IPS-20b (cell line): ENCODE data around the gene PDILT.

Source experiments
- H3K27ac ChIP-seq: one replicate; pipeline ENCODE4 v1.5.1; 2013; ENCODE audit warnings: low read length
- H3K27me3 ChIP-seq: 2 replicates; pipeline ENCODE4 v1.6.1; 2013; ENCODE audit warnings: mild to moderate bottlenecking, low read length, inconsistent platforms; ENCODE audit not compliant: insufficient read depth
- H3K36me3 ChIP-seq: 2 replicates; pipeline ENCODE4 v1.6.1; 2013; ENCODE audit warnings: low read depth, mild to moderate bottlenecking, inconsistent platforms, low read length, moderate library complexity; ENCODE audit not compliant: insufficient read depth
- H3K4me1 ChIP-seq: 2 replicates; pipeline ENCODE4 v1.6.1; 2013; ENCODE audit warnings: mild to moderate bottlenecking, control low read depth, inconsistent platforms, low read length, moderate library complexity; ENCODE audit not compliant: insufficient read depth
- H3K4me3 ChIP-seq: 2 replicates; pipeline ENCODE4 v1.5.1; 2013; ENCODE audit warnings: mild to moderate bottlenecking, low read length, inconsistent platforms
- H3K9ac ChIP-seq: 2 replicates; pipeline ENCODE4 v1.6.1; 2013; ENCODE audit warnings: low read depth, mild to moderate bottlenecking, inconsistent platforms, low read length, moderate library complexity
- H3K9me3 ChIP-seq: 2 replicates; pipeline ENCODE4 v1.6.1; 2013; ENCODE audit warnings: mild to moderate bottlenecking, low read depth, low read length, inconsistent platforms; ENCODE audit not compliant: insufficient read depth

PDILT gene

GRCh38 chr16:20352615-20353014, 51.9 kb downstream of the PDILT start, which contains the start of gene UMOD:
UMOD (minus strand) TSS chr16:20352715; CDS start chr16:20350737, 1,978 bp downstream.
- Histone ChIP-seq H3K4me1 (peaks cover 7% of the 10 kb centered on the region; the same call in 1 of the 2 replicates), H3K36me3 (no peaks in the 10 kb centered on the region), H3K27me3 (no peaks in the 10 kb centered on the region), H3K9me3 (no peaks in the 10 kb centered on the region), H3K4me3 (no peak within 1 kb of the TSS), H3K9ac (no peak within 1 kb of the TSS), H3K27ac (no peak within 1 kb of the TSS)

GRCh38 chr16:20349615-20350014, 54.9 kb downstream of the PDILT start:
- H3K27me3 ChIP-seq: no peaks in the 10 kb centered on the region
- H3K9ac ChIP-seq: no peak overlapping the region

GRCh38 chr16:20348365-20349185, 56.0 kb downstream of the PDILT start:
- Histone ChIP-seq H3K9me3 (no peaks in the 10 kb centered on the region), H3K4me3 (no peak overlapping the region), H3K27me3 (no peaks in the 10 kb centered on the region), H3K27ac (no peak overlapping the region), H3K36me3 (no peaks in the 10 kb centered on the region), H3K4me1 (peaks cover 7% of the 10 kb centered on the region; the same call in 1 of the 2 replicates), H3K9ac (no peak overlapping the region)

More at GRCh38 chr16:20349615-20350014, 54.9 kb downstream of the PDILT start:
- Histone ChIP-seq H3K9me3 (no peaks in the 10 kb centered on the region), H3K27ac (no peak overlapping the region), H3K36me3 (no peaks in the 10 kb centered on the region), H3K4me1 (peaks cover 7% of the 10 kb centered on the region; the same call in 1 of the 2 replicates), H3K4me3 (no peak overlapping the region)

GRCh38 chr16:20347666-20348364, 56.7 kb downstream of the PDILT start:
- Histone ChIP-seq H3K9ac (no peak overlapping the region), H3K4me1 (peaks cover 2% of the 10 kb centered on the region; the same call in 1 of the 2 replicates), H3K27me3 (no peaks in the 10 kb centered on the region), H3K36me3 (no peaks in the 10 kb centered on the region), H3K4me3 (no peak overlapping the region), H3K9me3 (no peaks in the 10 kb centered on the region), H3K27ac (no peak overlapping the region)

- H3K4me1 ChIP-seq: peaks cover under 1% of the 10 kb centered on the region; the same call in 1 of the 2 replicates
- no peak overlapping the region for H3K9ac ChIP-seq
- H3K27ac ChIP-seq: no peak overlapping the region
- no peaks in the 10 kb centered on the region for H3K27me3 ChIP-seq
- H3K4me3 ChIP-seq: no peak overlapping the region
- H3K36me3 ChIP-seq: no peaks in the 10 kb centered on the region
- H3K9me3 ChIP-seq: no peaks in the 10 kb centered on the region
Observed at GRCh38 chr16:20344611-20345010, 59.9 kb downstream of the PDILT start.

GRCh38 chr16:20339744-20340143, 64.8 kb downstream of the PDILT start:
- Histone ChIP-seq H3K4me3 (no peak overlapping the region), H3K9ac (no peak overlapping the region), H3K4me1 (peaks cover 7% of the 10 kb centered on the region; the same call in 1 of the 2 replicates), H3K9me3 (no peaks in the 10 kb centered on the region), H3K27me3 (no peaks in the 10 kb centered on the region), H3K36me3 (no peaks in the 10 kb centered on the region), H3K27ac (no peak overlapping the region)

GRCh38 chr16:20336955-20337354, 67.6 kb downstream of the PDILT start:
- Histone ChIP-seq H3K27me3 (no peaks in the 10 kb centered on the region), H3K4me1 (peaks cover 7% of the 10 kb centered on the region; the same call in 1 of the 2 replicates), H3K27ac (no peak overlapping the region), H3K9me3 (no peaks in the 10 kb centered on the region), H3K4me3 (no peak overlapping the region), H3K9ac (no peak overlapping the region), H3K36me3 (no peaks in the 10 kb centered on the region)

- H3K9me3 ChIP-seq: no peaks in the 10 kb centered on the region
- no peak overlapping the region for H3K27ac ChIP-seq
- H3K4me1 ChIP-seq: peaks cover 4% of the 10 kb centered on the region; the same call in 1 of the 2 replicates
- no peak overlapping the region for H3K4me3 ChIP-seq
- no peaks in the 10 kb centered on the region for H3K27me3 ChIP-seq
- no peak overlapping the region for H3K9ac ChIP-seq
- H3K36me3 ChIP-seq: no peaks in the 10 kb centered on the region
Observed at GRCh38 chr16:20334396-20334795, 70.1 kb downstream of the PDILT start.

- Histone ChIP-seq H3K4me1 (no peaks in the 10 kb centered on the region), H3K9ac (no peak overlapping the region), H3K9me3 (no peaks in the 10 kb centered on the region), H3K4me3 (no peak overlapping the region), H3K27ac (no peak overlapping the region), H3K36me3 (no peaks in the 10 kb centered on the region), H3K27me3 (no peaks in the 10 kb centered on the region)
Observed at GRCh38 chr16:20333120-20333519, 71.4 kb downstream of the PDILT start.

- H3K4me1 ChIP-seq: no peaks in the 10 kb centered on the region
- H3K27me3 ChIP-seq: no peaks in the 10 kb centered on the region
- H3K9me3 ChIP-seq: no peaks in the 10 kb centered on the region
- H3K9ac ChIP-seq: no peak overlapping the region
- no peaks in the 10 kb centered on the region for H3K36me3 ChIP-seq
- no peak overlapping the region for H3K4me3 ChIP-seq
- H3K27ac ChIP-seq: no peak overlapping the region
Observed at GRCh38 chr16:20332411-20332810, 72.1 kb downstream of the PDILT start.

GRCh38 chr16:20331635-20332034, 72.9 kb downstream of the PDILT start:
- Histone ChIP-seq H3K9me3 (no peaks in the 10 kb centered on the region), H3K27me3 (no peaks in the 10 kb centered on the region), H3K9ac (no peak overlapping the region), H3K4me1 (no peaks in the 10 kb centered on the region), H3K4me3 (no peak overlapping the region), H3K36me3 (no peaks in the 10 kb centered on the region), H3K27ac (no peak overlapping the region)
